Mesenchymal stem cell (in vitro differentiated cells and primary cell): Measurements from ENCODE around the gene DDX10.

Experiments used
- DNase-seq: peaks from one replicate; pipeline ENCODE4 v3.0.0-alpha.2; 2013
- H2AFZ ChIP-seq: one replicate; pipeline ENCODE4 v1.6.1; 2013; ENCODE audit warnings: low read depth, mild to moderate bottlenecking, control low read depth, inconsistent platforms, low read length, moderate library complexity
- H2AK5ac ChIP-seq: 2 replicates; pipeline ENCODE4 v1.6.1; 2013; ENCODE audit warnings: low read length, moderate library complexity, mild to moderate bottlenecking, inconsistent platforms; ENCODE audit not compliant: severe bottlenecking
- H2BK120ac ChIP-seq: one replicate; pipeline ENCODE4 v1.6.1; 2013; ENCODE audit warnings: low read depth, mild to moderate bottlenecking, inconsistent platforms, low read length, moderate library complexity
- H2BK12ac ChIP-seq, 2 experiments: one replicate each; pipeline ENCODE4 v1.6.1; 2013; ENCODE audit warnings: inconsistent platforms in 2 of 2, low read length in 2 of 2, mild to moderate bottlenecking in 2 of 2, moderate library complexity in 2 of 2, control low read depth in 1 of 2
- H2BK15ac ChIP-seq: one replicate; pipeline ENCODE4 v1.6.1; 2013; ENCODE audit warnings: mild to moderate bottlenecking, low read depth, inconsistent platforms; ENCODE audit not compliant: poor library complexity, severe bottlenecking
- H2BK5ac ChIP-seq: 2 replicates; pipeline ENCODE4 v1.6.1; 2013; ENCODE audit warnings: low read depth, mild to moderate bottlenecking, low read length, control low read depth, inconsistent platforms; ENCODE audit not compliant: poor library complexity, severe bottlenecking
- H3K14ac ChIP-seq, 2 experiments: one replicate each; pipeline ENCODE4 v1.6.1; 2013; ENCODE audit warnings: inconsistent platforms in 2 of 2, low read length in 2 of 2, control low read depth in 1 of 2, mild to moderate bottlenecking in 1 of 2, moderate library complexity in 1 of 2
- H3K18ac ChIP-seq, 2 experiments: one replicate each; pipeline ENCODE4 v1.6.1; 2013; ENCODE audit warnings: inconsistent platforms in 2 of 2, low read length in 2 of 2, control low read depth in 1 of 2, low read depth in 1 of 2, mild to moderate bottlenecking in 1 of 2
- H3K23ac ChIP-seq, 2 experiments: one replicate each; pipeline ENCODE4 v1.6.1; 2013; ENCODE audit warnings: inconsistent platforms in 2 of 2, low read length in 2 of 2, mild to moderate bottlenecking in 2 of 2, moderate library complexity in 2 of 2, control low read depth in 1 of 2
- H3K27ac ChIP-seq: 2 replicates; pipeline ENCODE4 v1.5.1; 2013; ENCODE audit warnings: mild to moderate bottlenecking, moderate library complexity, low read length, control low read depth, inconsistent platforms; ENCODE audit not compliant: poor library complexity, severe bottlenecking
- H3K27me3 ChIP-seq, 2 experiments: 2 replicates each; pipeline versions ENCODE4 v1.6.1 to v1.7.0; 2013; ENCODE audit warnings: low read length in 2 of 2, mild to moderate bottlenecking in 2 of 2, moderate library complexity in 2 of 2, control low read depth in 1 of 2, inconsistent platforms in 1 of 2; ENCODE audit not compliant: control insufficient read depth in 1 of 2, insufficient read depth in 1 of 2
- H3K36me3 ChIP-seq, 2 experiments: 2 replicates each; pipeline versions ENCODE4 v1.6.1 to v1.7.0; 2013; ENCODE audit warnings: low read length in 2 of 2, control low read depth in 1 of 2, inconsistent platforms in 1 of 2, low read depth in 1 of 2, mild to moderate bottlenecking in 1 of 2; ENCODE audit not compliant: insufficient read depth in 2 of 2, control insufficient read depth in 1 of 2
- H3K4ac ChIP-seq, 2 experiments: one replicate each; pipeline ENCODE4 v1.6.1; 2013; ENCODE audit warnings: inconsistent platforms in 2 of 2, low read length in 2 of 2, mild to moderate bottlenecking in 2 of 2, moderate library complexity in 2 of 2, control low read depth in 1 of 2, low read depth in 1 of 2
- H3K4me1 ChIP-seq: 2 replicates; pipeline ENCODE4 v1.6.1; 2013; ENCODE audit warnings: low read depth, low read length, control low read depth; ENCODE audit not compliant: control insufficient read depth, insufficient read depth
- H3K4me2 ChIP-seq: 2 replicates; pipeline ENCODE4 v1.6.1; 2013; ENCODE audit warnings: low read length, mild to moderate bottlenecking, inconsistent platforms; ENCODE audit not compliant: poor library complexity, severe bottlenecking
- H3K4me3 ChIP-seq, 2 experiments: 2 replicates each; pipeline versions ENCODE4 v1.5.1 to v1.7.0; 2013; ENCODE audit warnings: low read length in 2 of 2, mild to moderate bottlenecking in 2 of 2, control low read depth in 1 of 2, low read depth in 1 of 2; ENCODE audit not compliant: insufficient read depth in 1 of 2
- H3K79me1 ChIP-seq: replicated peaks from 2 replicates; pipeline ENCODE4 v1.6.1; 2013; ENCODE audit warnings: mild to moderate bottlenecking, control low read depth, low read length, inconsistent platforms; ENCODE audit not compliant: poor library complexity, severe bottlenecking
- H3K9ac ChIP-seq: 2 replicates; pipeline ENCODE4 v1.7.0; 2013; ENCODE audit warnings: mild to moderate bottlenecking, low read length, moderate library complexity
- H3K9me3 ChIP-seq: 2 replicates; pipeline ENCODE4 v1.7.0; 2013; ENCODE audit warnings: mild to moderate bottlenecking, low read length; ENCODE audit not compliant: control insufficient read depth
- H4K8ac ChIP-seq: one replicate; pipeline ENCODE4 v1.6.1; 2013; ENCODE audit warnings: inconsistent platforms, mild to moderate bottlenecking, low read length, moderate library complexity
- H4K91ac ChIP-seq: one replicate; pipeline ENCODE4 v1.6.1; 2013; ENCODE audit warnings: mild to moderate bottlenecking, low read length, inconsistent platforms
- WGBS: methylation state at CpG from one replicate; pipeline ENCODE4 v1.1.7; 2013; ENCODE audit warnings: mixed read lengths; 5-methylcytosine and 5-hydroxymethylcytosine counted together

DDX10 gene

GRCh38 chr11:108807262-108807661, 142.4 kb downstream of the DDX10 start:
- no peak overlapping the region for H2BK5ac ChIP-seq
- H3K4me2 ChIP-seq, result no peak overlapping the region
- no peak overlapping the region for H3K27ac ChIP-seq
- DNase-seq, result no peak
- no peak overlapping the region for H2AK5ac ChIP-seq
- no peak overlapping the region for H2BK12ac ChIP-seq
- H3K36me3 ChIP-seq, result no peaks in the 10 kb centered on the region
- H3K18ac ChIP-seq, result no peak overlapping the region
- no peak overlapping the region for H3K14ac ChIP-seq
- no peaks in the 10 kb centered on the region for H3K27me3 ChIP-seq
- H3K4me3 ChIP-seq, result no peak overlapping the region
- H4K91ac ChIP-seq, result no peak overlapping the region
- H3K9ac ChIP-seq, result no peak overlapping the region
- H3K23ac ChIP-seq, result no peak overlapping the region
- no peak overlapping the region for H2BK15ac ChIP-seq
- no peak overlapping the region for H2BK120ac ChIP-seq
- H4K8ac ChIP-seq, result no peak overlapping the region
- H3K4me1 ChIP-seq, result peaks cover 3% of the 10 kb centered on the region
- no peak overlapping the region for H3K4ac ChIP-seq
- no peaks in the 10 kb centered on the region for H3K9me3 ChIP-seq
- H2AFZ ChIP-seq, result no peak overlapping the region
- WGBS, result over 99% methylated on average over 2 of the region's 2 CpGs
- H3K79me1 ChIP-seq, result peaks cover 17% of the 10 kb centered on the region

- Histone ChIP-seq H3K9ac (no peak overlapping the region), H3K18ac (no peak overlapping the region), H3K27ac (no peak overlapping the region), H4K8ac (no peak overlapping the region), H3K79me1 (peaks cover 11% of the 10 kb centered on the region), H3K36me3 (no peaks in the 10 kb centered on the region), H2BK120ac (no peak overlapping the region), H4K91ac (no peak overlapping the region), H3K9me3 (no peaks in the 10 kb centered on the region), H3K4me2 (no peak overlapping the region), H3K4me3 (no peak overlapping the region), H2BK12ac (no peak overlapping the region), H3K4ac (no peak overlapping the region), H2AK5ac (no peak overlapping the region), H2BK15ac (no peak overlapping the region), H3K23ac (no peak overlapping the region), H2AFZ (no peak overlapping the region), H2BK5ac (no peak overlapping the region), H3K14ac (no peak overlapping the region), H3K4me1 (no peaks in the 10 kb centered on the region), H3K27me3 (no peaks in the 10 kb centered on the region)
- DNase-seq, result no peak
- WGBS, result no CpG with 5 or more reads among the region's 2 CpGs
These were observed 148.2 kb downstream of the DDX10 start for GRCh38 chr11:108813086-108813485.

GRCh38 chr11:108817976-108818375, 153.1 kb downstream of the DDX10 start:
- no peak overlapping the region for H3K14ac ChIP-seq

GRCh38 chr11:108818971-108819370, 154.1 kb downstream of the DDX10 start:
- Histone ChIP-seq H3K9ac (no peak overlapping the region), H2BK15ac (no peak overlapping the region)
- 60% methylated on average over 1 of the region's 1 CpG for WGBS

More at GRCh38 chr11:108817976-108818375, 153.1 kb downstream of the DDX10 start:
- Histone ChIP-seq H3K9ac (no peak overlapping the region), H3K9me3 (no peaks in the 10 kb centered on the region), H2BK12ac (no peak overlapping the region), H2BK120ac (no peak overlapping the region), H3K18ac (no peak overlapping the region), H3K4me2 (no peak overlapping the region), H2AK5ac (no peak overlapping the region), H2BK5ac (no peak overlapping the region), H3K79me1 (peaks cover 12% of the 10 kb centered on the region), H3K23ac (no peak overlapping the region), H3K36me3 (no peaks in the 10 kb centered on the region), H3K4me3 (no peak overlapping the region), H4K8ac (no peak overlapping the region), H2BK15ac (no peak overlapping the region), H3K4ac (no peak overlapping the region), H3K4me1 (no peaks in the 10 kb centered on the region), H3K27ac (no peak overlapping the region), H4K91ac (no peak overlapping the region), H3K27me3 (no peaks in the 10 kb centered on the region), H2AFZ (no peak overlapping the region)
- DNase-seq, result no peak
- 97% methylated on average over 5 of the region's 5 CpGs for whole genome bisulfite sequencing

More at GRCh38 chr11:108818971-108819370, 154.1 kb downstream of the DDX10 start:
- no peak overlapping the region for H3K14ac ChIP-seq
- H3K18ac ChIP-seq, result no peak overlapping the region
- no peaks in the 10 kb centered on the region for H3K27me3 ChIP-seq
- H3K36me3 ChIP-seq, result peaks cover 0 to under 1% of the 10 kb centered on the region in 2 experiments
- no peak overlapping the region for H2BK120ac ChIP-seq
- no peak overlapping the region for H4K8ac ChIP-seq
- no peak overlapping the region for H3K23ac ChIP-seq
- no peak overlapping the region for H2BK5ac ChIP-seq
- no peak overlapping the region for H4K91ac ChIP-seq
- no peak for DNase-seq
- no peak overlapping the region for H2BK12ac ChIP-seq
- no peak overlapping the region for H3K27ac ChIP-seq
- H2AK5ac ChIP-seq, result no peak overlapping the region
- H3K4ac ChIP-seq, result no peak overlapping the region
- no peak overlapping the region for H3K4me3 ChIP-seq
- H3K9me3 ChIP-seq, result no peaks in the 10 kb centered on the region
- peaks cover 15% of the 10 kb centered on the region for H3K79me1 ChIP-seq
- H2AFZ ChIP-seq, result no peak overlapping the region
- no peaks in the 10 kb centered on the region for H3K4me1 ChIP-seq
- H3K4me2 ChIP-seq, result no peak overlapping the region
